GM12878 (cell line): ENCODE measurements around the gene NFATC1. TPM values are rescaled to one million over a fixed set of nuclear protein-coding genes. Genes with fewer than 3 reads are reported as not detected.

Experiments used
- ATAC-seq: fragments of 200-7000 bp; cut with Tn5 transposase; 3 replicates; pipeline ENCODE4 v1.9.1; 2020; ENCODE audit warnings: mild to moderate bottlenecking, moderate library complexity
- BruUV-seq: library from RNA; stranded (reverse); fragments of 400-500 nt; replicated peaks from 2 replicates; lab custom pipeline; 2021; lab: Mats Ljungman, UMichigan
- CTCF ChIA-PET: fragments of 300-600 bp; sonication (Branson Sonifier 250); formaldehyde crosslinking; extraction: SDS; loops from one replicate; lab custom pipeline; 2021; ENCODE audit warnings: inconsistent platforms; lab: Yijun Ruan, JAX
- POLR2A ChIA-PET: fragments of 350-600 bp; formaldehyde crosslinking; extraction: SDS; loops from one replicate; lab custom pipeline; 2021; ENCODE audit warnings: inconsistent platforms; lab: Charles Lee
- RAD21 ChIA-PET: fragments of 300-600 bp; sonication (Branson Sonifier 250); formaldehyde crosslinking; loops from one replicate; lab custom pipeline; 2023; ENCODE audit warnings: antibody characterized with exemption; ENCODE audit not compliant: unreplicated experiment; lab: Charles Lee
- SMC1A ChIA-PET: fragments of 300-600 bp; sonication (Branson Sonifier 250); formaldehyde crosslinking; loops from one replicate; lab custom pipeline; 2023; ENCODE audit not compliant: unreplicated experiment, uncharacterized antibody; lab: Charles Lee
- DNase-seq: peaks from one replicate; pipeline ENCODE4 v3.0.0-alpha.2; 2011; ENCODE audit warnings: low read depth, low spot score
- FAIRE-seq: peaks from 3 replicates; lab custom pipeline; 2011; peaks lifted over from hg19 to GRCh38; lab: Jason Lieb, UNC
- H2AFZ ChIP-seq: 2 replicates; pipeline ENCODE4 v1.6.0; 2011; ENCODE audit warnings: low read depth, low read length, control low read depth; ENCODE audit not compliant: control insufficient read depth
- H3K27ac ChIP-seq: 2 replicates; pipeline ENCODE4 v1.5.1; 2011; ENCODE audit warnings: control low read depth; ENCODE audit not compliant: control insufficient read depth, insufficient read depth
- H3K27me3 ChIP-seq, 2 experiments: replicated peaks in 1 of 2; 2 replicates each; pipeline versions ENCODE4 v1.6.0 to v1.6.1; 2011; ENCODE audit warnings: low read length in 1 of 2; ENCODE audit not compliant: control insufficient read depth in 2 of 2, insufficient read depth in 2 of 2
- H3K36me3 ChIP-seq, 2 experiments: 2 replicates each; pipeline ENCODE4 v1.5.1; 2011; ENCODE audit warnings: low read length in 1 of 2; ENCODE audit not compliant: control insufficient read depth in 2 of 2, insufficient read depth in 2 of 2
- H3K4me1 ChIP-seq: 2 replicates; pipeline ENCODE4 v1.6.1; 2011; ENCODE audit warnings: mild to moderate bottlenecking, low read length, moderate library complexity, mixed read lengths; ENCODE audit not compliant: control insufficient read depth, insufficient read depth
- H3K4me2 ChIP-seq: 2 replicates; pipeline ENCODE4 v1.6.0; 2011; ENCODE audit warnings: control low read depth; ENCODE audit not compliant: control insufficient read depth, insufficient read depth
- H3K4me3 ChIP-seq: fragments of 200-600 bp; sonication (generic); 2 replicates; pipeline ENCODE4 v1.5.1; 2016
- H3K79me2 ChIP-seq: 2 replicates; pipeline ENCODE4 v1.6.0; 2011; ENCODE audit warnings: low read length; ENCODE audit not compliant: control insufficient read depth, insufficient read depth
- H3K9ac ChIP-seq: 2 replicates; pipeline ENCODE4 v1.8.0; 2011; ENCODE audit warnings: low read length, control low read depth, mixed read lengths; ENCODE audit not compliant: control insufficient read depth, insufficient read depth
- H3K9me3 ChIP-seq: replicated peaks from 3 replicates; pipeline ENCODE4 v1.5.1; 2011; ENCODE audit warnings: mild to moderate bottlenecking, low read length; ENCODE audit not compliant: control insufficient read depth, insufficient read depth
- H4K20me1 ChIP-seq: 2 replicates; pipeline ENCODE4 v1.6.0; 2011; ENCODE audit not compliant: control insufficient read depth, insufficient read depth
- ATF3 ChIP-seq: IDR thresholded peaks from 2 replicates; pipeline ENCODE4 v1.6.1; 2011; ENCODE audit warnings: low read depth, mild to moderate bottlenecking, low read length, moderate library complexity, borderline replicate concordance; ENCODE audit errors: extremely low read depth
- E4F1 ChIP-seq: fragments of 450-650 bp; IDR thresholded peaks from 2 replicates; pipeline ENCODE4 v1.6.1; 2018; ENCODE audit warnings: borderline replicate concordance, mild to moderate bottlenecking; ENCODE audit not compliant: partially characterized antibody
- ETV6 ChIP-seq, 2 experiments: fragments of 450-650 bp in 1 of 2; IDR thresholded peaks in 1 of 2; conservative IDR thresholded peaks in 1 of 2; 2 replicates each; pipeline ENCODE4 v1.6.1; 2014; ENCODE audit warnings: antibody characterized with exemption in 1 of 2, borderline replicate concordance in 1 of 2, low read depth in 1 of 2, mild to moderate bottlenecking in 1 of 2, moderate library complexity in 1 of 2
- MXI1 ChIP-seq: fragments of 150-350 bp; IDR thresholded peaks from 2 replicates; pipeline ENCODE4 v1.6.1; 2011; ENCODE audit warnings: low read depth, mild to moderate bottlenecking, inconsistent platforms, low read length, improper control_type of control experiment
- REST ChIP-seq: IDR thresholded peaks from 2 replicates; pipeline ENCODE4 v1.6.1; 2012; ENCODE audit warnings: mild to moderate bottlenecking, low read depth, low read length
- ZNF592 ChIP-seq: fragments of 450-650 bp; IDR thresholded peaks from 2 replicates; pipeline ENCODE4 v1.6.1; 2017; ENCODE audit warnings: mild to moderate bottlenecking, moderate library complexity
- WGBS: methylation state at CpG from one replicate; pipeline ENCODE4 v1.1.6; 2016; ENCODE audit warnings: low lambda C conversion rate; ENCODE audit not compliant: insufficient replicate concordance, insufficient coverage; ENCODE audit errors: missing lambda C conversion rate; 5-methylcytosine and 5-hydroxymethylcytosine counted together
- in situ Hi-C: fragments of 300-500 bp; cut with MboI; formaldehyde crosslinking; loops from 9 replicates; pipeline ENCODE4 v1.14.3; 2018; ENCODE audit warnings: mixed read lengths
- intact Hi-C: fragments of 100-400 bp; cut with micrococcal nuclease; formaldehyde crosslinking; loops from one replicate; pipeline ENCODE4 v1.14.2; 2022; ENCODE audit not compliant: unreplicated experiment
- polyA plus RNA-seq, 11 experiments: library from polyadenylated mRNA; depleted of rRNA in 4 of 11; unstranded in 6 of 11; stranded (reverse) in 5 of 11; fragments of >200 nt; fragmentation: Nextera tagmentation in 4 of 11; fragmentation: Illumina TruSeq in 1 of 11; extraction: Ambion mirVana in 4 of 11; extraction: Trizol in 1 of 11; gene quantifications; 1 replicate in 1 of 11; 2 replicates in 10 of 11; pipeline versions ENCODE4 v1.2.1 to v1.2.3, GENCODE V29; 2011 to 2016; ENCODE audit warnings: inconsistent platforms in 2 of 11, missing spikeins in 2 of 11, low read depth in 1 of 11
- total RNA-seq, 4 experiments: library from RNA; depleted of rRNA in 3 of 4; stranded (reverse); fragments of >200 nt in 3 of 4; fragmentation: Illumina TruSeq in 1 of 4; extraction: Trizol in 1 of 4; gene quantifications; 2 replicates each; pipeline versions ENCODE4 v1.2.1 to v1.2.3, GENCODE V29; 2013 to 2021

NFATC1 gene
- total and polyA plus RNA-seq, 10 of the 15 experiments (the other 5 are each of a cell fraction or from before 2014, with no cell fraction given): 0.84 to 20.8 (median 5.1) TPM

GRCh38 chr18:79479761-79480161, 84.0 kb downstream of the NFATC1 start (continued):
- TF ChIP-seq ATF3: no peak
- TF ChIP-seq, all 136 proteins: peak for 0

GRCh38 chr18:79480171-79481045, 84.7 kb downstream of the NFATC1 start:
- RAD21 ChIA-PET: no interaction called here
- SMC1A ChIA-PET: no interaction called here
- TF ChIP-seq ZNF592 (no peak), E4F1 (no peak), ETV6 (conservative IDR thresholded peaks at IDR 0.05 in 1 of 2, IDR thresholded peaks at IDR 0.05 in 1 of 2; ENCODE audit: borderline replicate concordance in 1 of 2, low read depth in 1 of 2) (no peak), REST (no peak), MXI1 (no peak)
- no peak for ATAC-seq
- no peak overlapping the region for H3K4me3 ChIP-seq
- H3K9me3 ChIP-seq: no peaks in the 10 kb centered on the region; the same call in 2 of the 3 replicates
- WGBS: 85% methylated on average over 40 of the region's 41 CpGs
- DNase-seq: no peak
- in situ Hi-C loops: no loop called here
- H3K4me2 ChIP-seq: no peak overlapping the region
- H3K27ac ChIP-seq: no peak overlapping the region
- POLR2A ChIA-PET: no interaction called here
- H3K4me1 ChIP-seq: no peaks in the 10 kb centered on the region
- H3K27me3 ChIP-seq: no peaks in the 10 kb centered on the region
- FAIRE-seq: no peak
- H4K20me1 ChIP-seq: no peaks in the 10 kb centered on the region
- no peaks in the 10 kb centered on the region for H3K79me2 ChIP-seq
- H2AFZ ChIP-seq: no peak overlapping the region
- H3K36me3 ChIP-seq: no peaks in the 10 kb centered on the region
- no peak overlapping the region for H3K9ac ChIP-seq
- CTCF ChIA-PET: no interaction called here
- BruUV-seq: no TSS peak
- intact Hi-C loops: no loop called here
